HG02610 (cell line): ENCODE results near the gene CRB3.

Experiments
- ATAC-seq: cut with Tn5 transposase; IDR thresholded peaks from one replicate; pipeline ENCODE4 v1.9.1; 2021; ENCODE audit warnings: mild to moderate bottlenecking, moderate library complexity; ENCODE audit not compliant: unreplicated experiment

CRB3 gene

DNA sequence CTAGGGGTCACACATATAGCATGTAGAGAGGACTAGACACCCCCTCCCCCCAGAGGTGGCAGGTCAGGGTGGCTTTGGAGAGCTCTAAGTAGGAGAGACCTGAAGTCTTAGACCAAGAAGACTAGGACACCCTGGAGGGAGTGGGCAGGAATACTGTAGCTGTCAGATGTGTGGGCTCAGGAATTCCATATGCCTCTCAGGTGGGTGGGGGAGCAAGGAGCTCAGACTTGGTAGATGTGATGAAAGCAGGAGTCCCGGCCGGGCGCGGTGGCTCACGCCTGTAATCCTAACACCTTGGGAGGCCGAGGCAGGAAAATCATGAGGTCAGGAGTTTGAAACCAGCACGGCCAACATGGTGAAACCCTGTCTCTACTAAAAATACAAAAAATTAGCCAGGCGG lies 1.6 kb downstream of the CRB3 start:
- no peak for ATAC-seq

GRCh38 chr19:6466526-6467248 lies 2.6 kb downstream of the CRB3 start:
- no peak for ATAC-seq

GRCh38 chr19:6467384-6467783 lies 3.3 kb downstream of the CRB3 start:
- ATAC-seq, result no peak

- ATAC-seq, result no peak
Measured at GRCh38 chr19:6470173-6470572, 6.1 kb downstream of the CRB3 start.

GRCh38 chr19:6471076-6471475 lies 7.0 kb downstream of the CRB3 start:
- no peak for ATAC-seq

- ATAC-seq, result no peak
Measured at GRCh38 chr19:6472713-6473112, 8.6 kb downstream of the CRB3 start.

DNA sequence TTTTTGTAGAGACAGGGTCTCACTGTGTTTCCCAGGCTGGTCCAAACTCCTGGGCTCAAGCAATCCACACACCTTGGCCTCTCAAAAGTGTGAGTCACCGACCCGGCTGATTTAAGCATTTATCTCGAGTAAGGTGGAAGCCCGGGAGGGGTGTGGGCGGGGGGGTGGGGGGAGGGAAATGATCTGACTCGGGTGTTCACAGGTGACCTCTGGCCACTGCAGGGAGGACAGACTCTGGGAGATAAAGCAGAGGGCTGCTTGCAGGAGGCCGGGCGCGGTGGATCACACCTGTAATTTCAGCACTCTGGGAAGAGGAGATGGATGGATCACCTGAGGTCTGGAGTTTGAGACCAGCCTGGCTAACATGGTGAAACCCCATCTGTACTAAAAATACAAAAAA lies 9.6 kb downstream of the CRB3 start:
- no peak for ATAC-seq

DNA sequence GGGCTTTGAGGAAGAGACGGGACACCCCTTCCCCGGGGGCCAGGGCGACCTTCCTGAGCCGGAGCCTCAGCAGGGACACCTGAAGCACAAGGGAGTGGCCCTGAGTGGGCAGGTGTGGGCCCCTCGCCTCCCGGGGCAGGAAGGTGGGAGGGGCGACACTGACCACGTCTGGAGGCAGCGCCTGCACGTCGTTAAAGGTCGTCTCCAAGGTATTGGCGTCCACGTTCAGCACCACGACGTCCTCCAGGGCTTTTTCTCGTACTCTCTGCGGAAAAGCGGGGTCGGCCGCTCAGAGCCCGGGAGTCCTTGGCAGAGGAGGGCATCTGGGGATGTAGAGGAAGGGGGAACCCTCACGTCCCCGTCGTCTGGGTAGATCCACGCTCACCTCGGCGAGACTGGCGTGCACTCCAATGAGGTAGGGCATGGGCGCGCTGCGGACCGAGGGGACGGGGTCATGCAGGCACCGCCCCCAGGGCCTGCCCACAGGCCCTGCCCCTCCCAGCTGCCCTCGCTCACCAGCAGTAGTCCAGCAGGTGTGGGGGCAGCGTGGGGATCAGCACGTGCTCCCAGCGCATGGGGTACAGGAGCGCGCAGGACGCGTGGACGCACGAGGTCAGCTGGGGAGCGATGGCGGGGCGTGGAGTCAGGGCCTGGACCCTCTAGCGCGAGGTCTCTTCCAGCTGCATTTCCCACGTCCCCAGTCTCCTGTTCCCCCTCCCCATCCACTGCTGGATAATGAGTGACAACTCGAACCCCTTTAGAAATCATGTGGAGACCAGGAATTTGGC lies 11.4 kb downstream of the CRB3 start:
- no peak for ATAC-seq

DNA sequence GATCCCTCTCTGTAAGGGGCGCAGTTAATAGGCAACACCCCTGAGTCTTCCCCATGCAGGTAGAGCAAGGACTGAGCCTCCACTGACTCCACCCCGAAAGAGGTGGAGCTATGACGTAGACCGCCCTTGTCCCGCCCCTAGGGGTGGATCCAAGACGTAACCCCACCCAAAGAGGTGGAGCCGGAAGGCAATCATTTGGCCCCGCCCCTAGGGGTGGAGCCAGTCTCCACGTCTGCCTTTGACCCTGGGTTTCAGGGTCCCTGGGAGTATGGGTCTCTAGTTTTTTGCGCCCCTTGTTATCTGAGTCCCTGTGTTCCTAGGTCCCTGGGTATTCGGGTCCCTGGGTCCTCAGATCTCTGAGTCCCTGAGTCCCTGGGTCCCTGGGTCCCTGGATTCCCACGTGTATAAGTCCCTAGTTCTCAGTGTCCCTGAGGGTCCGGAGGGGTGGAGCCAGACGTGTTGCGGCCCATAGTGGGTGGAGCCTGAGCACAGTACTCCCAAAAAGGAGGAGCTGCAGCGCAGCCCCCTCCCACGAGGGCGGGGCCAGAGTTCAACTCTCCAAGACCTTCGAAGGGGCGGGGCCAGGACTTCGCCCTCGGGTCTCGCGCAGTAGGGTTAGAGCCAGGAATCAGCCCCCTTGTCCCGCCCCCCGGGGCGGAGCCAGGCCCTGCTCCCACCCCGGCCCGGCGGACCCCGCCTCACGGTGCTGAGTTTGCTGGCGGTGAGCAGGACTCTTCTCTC lies 12.3 kb downstream of the CRB3 start:
- ATAC-seq, result no peak

DNA sequence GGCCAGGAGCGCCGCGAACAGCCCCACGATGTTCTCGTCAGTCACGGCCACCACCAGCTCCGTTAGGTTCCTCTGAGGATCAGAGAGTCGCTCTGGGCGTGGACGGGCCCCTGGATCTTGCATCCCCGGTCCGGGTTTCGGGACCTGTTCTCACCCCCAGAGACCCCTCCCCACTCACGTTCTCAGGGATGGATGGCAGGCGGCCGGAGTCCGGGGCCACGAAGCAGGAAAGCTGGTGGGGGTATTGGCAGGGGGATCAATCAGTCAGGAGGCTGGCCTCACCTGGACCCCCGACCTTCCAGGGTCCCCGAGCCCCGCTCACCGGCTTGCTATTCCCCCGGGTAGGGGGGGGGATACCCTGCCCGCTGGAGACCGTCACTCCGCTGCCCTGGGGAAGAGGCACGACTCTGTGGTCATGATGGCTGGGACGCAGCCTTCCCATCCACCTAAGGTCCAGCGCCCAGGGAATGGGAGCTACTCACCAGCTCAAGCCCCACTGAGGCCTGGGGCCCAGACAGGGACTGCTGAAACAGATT lies 12.9 kb downstream of the CRB3 start:
- ATAC-seq, result no peak

DNA sequence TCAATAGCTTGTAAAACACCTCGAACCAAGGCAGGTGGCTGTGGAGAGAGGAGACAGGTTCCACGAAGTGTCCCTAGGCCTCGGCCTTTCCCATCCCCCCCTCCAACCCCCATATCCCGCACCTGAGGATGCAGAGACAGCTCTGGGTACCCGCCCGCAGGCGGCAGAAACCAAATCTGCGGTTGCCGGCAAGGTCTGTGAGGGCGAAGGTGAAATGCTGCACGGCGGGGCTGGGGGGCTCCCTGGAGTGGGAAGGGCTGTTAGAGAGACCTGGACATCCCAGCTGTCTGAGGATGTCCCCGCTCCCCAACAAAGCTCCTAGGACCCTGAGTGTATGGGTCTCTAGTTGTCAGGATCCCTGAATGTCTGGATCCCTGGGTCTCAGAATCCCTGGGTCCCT lies 14.7 kb downstream of the CRB3 start:
- ATAC-seq, result no peak

- no peak for ATAC-seq
Measured at GRCh38 chr19:6479836-6480398, 15.8 kb downstream of the CRB3 start.

DNA sequence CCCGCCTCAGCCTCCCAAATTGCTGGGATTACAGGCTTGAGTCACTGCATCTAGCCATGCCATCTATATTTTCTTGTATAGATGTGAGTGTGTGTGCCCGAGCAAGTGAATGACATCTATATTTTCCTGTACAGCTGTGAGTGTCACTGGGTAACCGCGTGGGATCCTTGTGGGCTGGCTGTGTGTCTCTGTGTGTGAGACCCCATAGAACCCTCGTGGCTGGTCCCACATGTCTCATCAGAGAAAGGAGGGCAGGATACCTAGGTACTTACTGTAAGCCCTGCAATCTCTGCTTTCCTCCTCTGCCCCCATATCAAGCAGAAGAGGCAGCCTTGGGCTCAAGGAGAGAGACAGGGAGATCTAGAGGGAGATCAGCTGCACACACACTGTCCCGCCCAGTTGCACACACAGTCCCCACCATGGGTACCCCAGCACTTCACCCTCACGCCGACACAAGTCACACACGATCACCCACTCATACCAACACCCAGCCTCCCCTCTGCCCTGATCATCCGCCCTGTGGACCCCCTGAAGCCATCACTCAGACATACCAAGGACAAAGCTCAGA lies 16.9 kb downstream of the CRB3 start:
- ATAC-seq, result peak; percentile 19

DNA sequence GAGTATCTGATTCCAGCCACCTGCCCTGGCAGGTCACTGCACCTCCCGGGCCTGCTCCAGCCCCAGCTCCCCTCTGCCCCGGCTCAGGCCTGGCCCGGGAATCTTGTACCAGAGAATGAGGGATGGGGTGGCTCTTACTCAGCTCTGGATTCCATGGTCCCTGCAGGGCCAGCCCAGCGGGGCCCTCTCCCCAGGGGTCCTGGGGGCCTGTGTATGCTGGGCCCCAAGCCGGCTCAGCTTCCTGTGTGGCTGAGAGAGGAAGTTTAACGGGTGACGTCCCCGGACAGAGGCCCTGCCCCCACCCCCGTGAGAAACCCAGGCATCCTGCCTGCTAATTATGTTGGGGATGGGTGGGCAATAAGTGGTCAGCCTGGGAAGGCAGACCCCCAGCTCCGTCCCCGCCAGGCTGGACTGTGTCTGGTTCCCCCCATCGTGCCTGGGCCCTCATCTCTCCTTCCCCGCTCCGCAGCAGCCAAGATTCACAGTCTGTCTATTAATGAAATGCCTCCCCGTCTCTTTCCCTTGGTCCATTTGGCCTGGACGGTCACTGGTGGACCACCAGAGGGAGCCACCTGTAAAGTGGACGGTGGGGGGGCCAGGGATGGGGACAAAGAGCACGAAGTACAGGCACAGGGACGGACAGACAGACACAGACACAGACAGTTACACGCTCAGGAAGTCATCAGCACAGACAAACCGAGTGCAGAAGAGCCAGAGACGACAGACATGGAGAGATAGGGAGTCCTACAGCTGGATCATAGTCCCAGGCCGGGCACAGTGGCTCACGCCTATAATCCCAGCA lies 17.7 kb downstream of the CRB3 start, which contains the start of gene DENND1C:
Gene DENND1C, minus strand, starts transcription at position 247 of the 802 bp plus-strand sequence. Its CDS starts 92 bp downstream, at position 155.
- peak; percentile 56 for ATAC-seq

GRCh38 chr19:6482343-6482686 lies 18.2 kb downstream of the CRB3 start:
- ATAC-seq, result no peak

- no peak for ATAC-seq
Measured at GRCh38 chr19:6483235-6483634, 19.2 kb downstream of the CRB3 start.

- no peak for ATAC-seq
Measured at GRCh38 chr19:6484230-6484629, 20.2 kb downstream of the CRB3 start.

GRCh38 chr19:6484831-6485230 lies 20.8 kb downstream of the CRB3 start:
- no peak for ATAC-seq

DNA sequence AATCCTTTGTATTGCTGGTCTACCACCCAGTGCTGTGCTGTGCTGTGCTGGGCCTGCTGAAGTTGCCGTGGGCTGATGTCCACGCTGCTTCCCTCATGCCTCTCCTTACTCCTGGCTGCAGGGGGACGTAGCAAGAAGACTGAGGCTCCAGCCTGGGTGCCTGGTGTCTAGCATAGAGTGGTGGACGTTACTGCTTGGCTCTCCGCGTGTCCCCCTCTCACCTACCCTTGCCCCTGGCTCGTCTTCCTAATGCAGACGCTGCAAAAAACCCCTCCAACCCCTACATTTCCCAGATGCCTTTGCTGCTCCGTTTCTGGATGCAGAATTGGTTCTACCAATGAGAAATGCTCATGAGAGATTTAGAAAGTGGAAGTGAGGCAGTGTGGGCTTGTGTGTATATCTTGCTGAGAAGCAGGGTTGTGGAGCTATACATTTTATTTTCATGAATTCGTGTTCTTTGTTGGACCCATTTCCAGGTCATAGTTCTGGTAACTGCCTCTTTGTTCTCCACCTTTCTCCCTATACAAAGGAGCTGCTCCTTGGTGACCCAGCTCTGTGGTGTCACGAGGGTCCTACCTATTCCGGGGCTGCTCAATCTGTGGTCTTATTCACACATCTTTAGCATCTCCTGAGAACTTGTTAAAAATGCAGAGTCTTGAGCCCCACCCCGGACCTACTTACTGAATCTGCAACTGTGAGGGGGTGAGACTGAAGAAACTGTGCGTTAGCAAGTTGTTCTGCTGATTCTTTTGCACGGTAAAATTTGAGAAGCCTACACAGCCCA lies 25.4 kb downstream of the CRB3 start:
- ATAC-seq, result no peak
